Measurements from ENCODE around the gene PRSS36. TPM values are rescaled to one million over a fixed set of nuclear protein-coding genes. Genes with fewer than 3 reads are reported as not detected.
"Not testable (repeated sequence)": the region's sequence is repeated elsewhere in the genome, so short reads cannot be mapped to it uniquely, and the experiment has no call there.

The PRSS36 gene
- total RNA-seq (2014; rRNA removed; shearing (Covaris generic)) = 0.77 and 2.0 TPM in 2 replicates
- polyA plus RNA-seq (2015; cell fraction: cytosol; rRNA removed) = 0.02 TPM in 1 of 2 replicates, not detected in the other
- polyA plus RNA-seq (2015; cell fraction: nucleus; rRNA removed) = 0.15 TPM in 1 of 2 replicates, not detected in the other

- DNase-seq (ENCODE audit: low read depth) = no peak
These were observed at the start of gene PRSS36 for GRCh38 chr16:31149894-31150890. PRSS36 (minus strand) TSS chr16:31150066; CDS start chr16:31150035, 31 bp downstream.

GRCh38 chr16:31199430-31200041, 49.7 kb upstream of the PRSS36 start:
- DNase-seq (ENCODE audit: low read depth) = no peak

GRCh38 chr16:31198207-31198882, 48.5 kb upstream of the PRSS36 start:
- no peak for DNase-seq (ENCODE audit: low read depth)

GRCh38 chr16:31196324-31197088, 46.6 kb upstream of the PRSS36 start:
- DNase-seq (ENCODE audit: low read depth) = no peak

- not testable (repeated sequence) for DNase-seq (ENCODE audit: low read depth)
These were observed 46.0 kb upstream of the PRSS36 start for GRCh38 chr16:31195861-31196260.

- no peak for DNase-seq (ENCODE audit: low read depth)
These were observed 45.0 kb upstream of the PRSS36 start for GRCh38 chr16:31194898-31195297.

- no peak for DNase-seq (ENCODE audit: low read depth)
These were observed 44.0 kb upstream of the PRSS36 start for GRCh38 chr16:31193874-31194273.

GRCh38 chr16:31192856-31193642, 43.2 kb upstream of the PRSS36 start:
- DNase-seq (ENCODE audit: low read depth) = no peak

- no peak for DNase-seq (ENCODE audit: low read depth)
These were observed 42.0 kb upstream of the PRSS36 start for GRCh38 chr16:31191697-31192428.

GRCh38 chr16:31190818-31191444, 41.1 kb upstream of the PRSS36 start:
- no peak for DNase-seq (ENCODE audit: low read depth)

GRCh38 chr16:31190061-31190460, 40.2 kb upstream of the PRSS36 start:
- no peak for DNase-seq (ENCODE audit: low read depth)

- DNase-seq (ENCODE audit: low read depth) = no peak
These were observed 39.5 kb upstream of the PRSS36 start for GRCh38 chr16:31189412-31189778.

- no peak for DNase-seq (ENCODE audit: low read depth)
These were observed 38.9 kb upstream of the PRSS36 start for GRCh38 chr16:31188450-31189411.

- no peak for DNase-seq (ENCODE audit: low read depth)
These were observed 37.9 kb upstream of the PRSS36 start for GRCh38 chr16:31187808-31188189.

- DNase-seq (ENCODE audit: low read depth) = no peak
These were observed 37.3 kb upstream of the PRSS36 start for GRCh38 chr16:31186930-31187807.

- no peak for DNase-seq (ENCODE audit: low read depth)
These were observed 36.3 kb upstream of the PRSS36 start for GRCh38 chr16:31186176-31186575.

- no peak for DNase-seq (ENCODE audit: low read depth)
These were observed 35.5 kb upstream of the PRSS36 start for GRCh38 chr16:31185339-31185738.

Data from HT1080 (cell line).